Caco-2 (cell line): ENCODE data around the gene RAD23B. TPM values are rescaled to one million over a fixed set of nuclear protein-coding genes. Genes with fewer than 3 reads are reported as not detected.
A peak's percentile ranks its signal among the peaks of the same experiment; 100 is the strongest.

Source experiments
- BruUV-seq: library from RNA; stranded (reverse); fragments of 400-500 nt; replicated peaks from 2 replicates; lab custom pipeline; 2021; lab: Mats Ljungman, UMichigan
- CTCF ChIA-PET: fragments of 300-600 bp; sonication (Branson Sonifier 250); formaldehyde crosslinking; loops from one replicate; lab custom pipeline; 2022; ENCODE audit warnings: antibody characterized with exemption; lab: Charles Lee
- POLR2A ChIA-PET: fragments of 300-600 bp; sonication (Branson Sonifier 250); formaldehyde crosslinking; loops from one replicate; lab custom pipeline; 2022; ENCODE audit warnings: antibody characterized with exemption; lab: Charles Lee
- DNase-seq, 2 experiments: peaks; one replicate each; pipeline versions ENCODE4 v3.0.0 to v3.0.0-alpha.2; 2020 to 2022
- H3K27me3 ChIP-seq: replicated peaks from 2 replicates; pipeline ENCODE4 v1.6.0; 2011; ENCODE audit warnings: low read length; ENCODE audit not compliant: control insufficient read depth, insufficient read depth
- H3K36me3 ChIP-seq: 2 replicates; pipeline ENCODE4 v1.5.1; 2011; ENCODE audit warnings: low read length; ENCODE audit not compliant: control insufficient read depth, insufficient read depth
- H3K4me1 ChIP-seq: fragments of 250-450 bp; sonication (Bioruptor Pico); 2 replicates; pipeline ENCODE4 v1.5.1; 2020; ENCODE audit warnings: mild to moderate bottlenecking
- H3K4me3 ChIP-seq: 2 replicates; pipeline ENCODE4 v1.5.1; 2011; ENCODE audit warnings: low read depth, mild to moderate bottlenecking, control low read depth, low read length
- H3K9me3 ChIP-seq: fragments of 250-450 bp; sonication (Bioruptor Pico); 2 replicates; pipeline ENCODE4 v1.5.1; 2020; ENCODE audit warnings: mild to moderate bottlenecking, moderate library complexity
- H3K27ac Mint-ChIP-seq: one replicate; pipeline ENCODE4 v1.8.0; 2022; ENCODE audit warnings: mixed read lengths; ENCODE audit not compliant: unreplicated experiment
- H3K27me3 Mint-ChIP-seq: one replicate; pipeline ENCODE4 v1.8.0; 2022; ENCODE audit warnings: mixed read lengths; ENCODE audit not compliant: insufficient read depth, unreplicated experiment
- H3K36me3 Mint-ChIP-seq: one replicate; pipeline ENCODE4 v1.8.0; 2022; ENCODE audit warnings: mild to moderate bottlenecking, mixed read lengths; ENCODE audit not compliant: insufficient read depth, unreplicated experiment
- H3K4me1 Mint-ChIP-seq: one replicate; pipeline ENCODE4 v1.8.0; 2022; ENCODE audit warnings: low read depth, mixed read lengths; ENCODE audit not compliant: unreplicated experiment
- H3K4me3 Mint-ChIP-seq: one replicate; pipeline ENCODE4 v1.8.0; 2022; ENCODE audit warnings: mild to moderate bottlenecking, moderate library complexity, mixed read lengths; ENCODE audit not compliant: unreplicated experiment
- H3K9me3 Mint-ChIP-seq: one replicate; pipeline ENCODE4 v1.8.0; 2022; ENCODE audit warnings: mixed read lengths; ENCODE audit not compliant: unreplicated experiment
- CTCF ChIP-seq, 2 experiments: fragments of 200-600 bp in 1 of 2; IDR thresholded peaks; 1 replicate in 1 of 2; 2 replicates in 1 of 2; pipeline versions ENCODE4 v1.5.1 to v1.8.0; 2011 to 2022; ENCODE audit warnings: antibody characterized with exemption in 1 of 2, control low read depth in 1 of 2, inconsistent platforms in 1 of 2, low read depth in 1 of 2, low read length in 1 of 2, mild to moderate bottlenecking in 1 of 2, moderate library complexity in 1 of 2; ENCODE audit not compliant: insufficient read depth in 1 of 2, severe bottlenecking in 1 of 2, unreplicated experiment in 1 of 2
- intact Hi-C: fragments of 100-400 bp; cut with micrococcal nuclease; formaldehyde crosslinking; loops from one replicate; pipeline ENCODE4 v1.10.0; 2022; ENCODE audit not compliant: unreplicated experiment
- total RNA-seq: library from RNA; stranded (reverse); gene quantifications from 2 replicates; pipeline ENCODE4 v1.2.3, GENCODE V29; 2022

RAD23B gene
- total RNA-seq, 1 experiment from 2014 or later, result 188 TPM

GRCh38 chr9:107328510-107328909, 45.4 kb downstream of the RAD23B start:
- intact Hi-C loops, result no loop called here
- DNase-seq, result no peak
- peaks cover 99% of the 10 kb centered on the region for H3K36me3 Mint-ChIP-seq
- Histone ChIP-seq H3K27me3 (no peaks in the 10 kb centered on the region), H3K4me3 (no peak overlapping the region), H3K36me3 (peaks cover 1% of the 10 kb centered on the region; the same call in 1 of the 2 replicates), H3K4me1 (no peaks in the 10 kb centered on the region), H3K9me3 (no peaks in the 10 kb centered on the region)
- CTCF ChIA-PET, result no interaction called here
- TF ChIP-seq CTCF (IDR thresholded peaks at IDR 0.05; ENCODE audit: insufficient read depth in 1 of 2, low read depth in 1 of 2, low read length in 1 of 2, severe bottlenecking in 1 of 2, unreplicated experiment in 1 of 2), result no peak
- H3K27ac Mint-ChIP-seq, result no peak overlapping the region
- H3K4me3 Mint-ChIP-seq, result no peak overlapping the region
- no peaks in the 10 kb centered on the region for H3K9me3 Mint-ChIP-seq
- no TSS peak for BruUV-seq
- H3K27me3 Mint-ChIP-seq, result no peaks in the 10 kb centered on the region
- H3K4me1 Mint-ChIP-seq, result no peaks in the 10 kb centered on the region
- POLR2A ChIA-PET, result interaction anchor here (0.6 kb wide), 1 partner anchor 143 kb away, joined by 3 read pairs; no protein-coding TSS in a partner anchor

DNA sequence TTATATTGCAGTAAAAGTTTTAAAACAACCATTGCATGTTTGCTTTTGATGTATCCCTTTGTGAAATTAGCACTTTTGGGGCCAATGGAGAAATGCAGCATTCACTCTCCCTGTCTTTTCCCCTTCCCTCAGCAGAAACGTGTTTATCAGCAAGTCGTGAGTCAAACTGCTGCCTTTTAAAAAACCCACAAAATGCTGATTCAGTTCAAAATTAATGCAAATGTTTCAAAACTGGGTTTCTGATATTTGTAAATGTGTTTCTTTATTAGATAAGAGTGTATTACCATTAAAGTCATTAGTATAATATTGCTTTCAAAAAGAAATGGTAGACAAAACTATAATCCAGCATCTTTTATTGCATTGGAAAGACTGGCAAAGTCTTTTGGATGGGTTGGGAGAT, 47.3 kb downstream of the RAD23B start:
- no peak for DNase-seq
- BruUV-seq, result TSS peak; percentile 56
- TF ChIP-seq CTCF (IDR thresholded peaks at IDR 0.05; ENCODE audit: insufficient read depth in 1 of 2, low read depth in 1 of 2, low read length in 1 of 2, severe bottlenecking in 1 of 2, unreplicated experiment in 1 of 2), result no peak
- POLR2A ChIA-PET, result no interaction called here
- Histone ChIP-seq H3K27me3 (no peaks in the 10 kb centered on the region), H3K4me1 (no peaks in the 10 kb centered on the region), H3K36me3 (peaks cover 1% of the 10 kb centered on the region; the same call in 1 of the 2 replicates), H3K4me3 (no peak overlapping the region), H3K9me3 (no peaks in the 10 kb centered on the region)
- Mint-ChIP-seq H3K36me3 (peaks cover 100% of the 10 kb centered on the region), H3K9me3 (no peaks in the 10 kb centered on the region), H3K4me1 (no peaks in the 10 kb centered on the region), H3K4me3 (no peak overlapping the region), H3K27ac (no peak overlapping the region), H3K27me3 (no peaks in the 10 kb centered on the region)
- intact Hi-C loops, result no loop called here
- CTCF ChIA-PET, result no interaction called here

DNA sequence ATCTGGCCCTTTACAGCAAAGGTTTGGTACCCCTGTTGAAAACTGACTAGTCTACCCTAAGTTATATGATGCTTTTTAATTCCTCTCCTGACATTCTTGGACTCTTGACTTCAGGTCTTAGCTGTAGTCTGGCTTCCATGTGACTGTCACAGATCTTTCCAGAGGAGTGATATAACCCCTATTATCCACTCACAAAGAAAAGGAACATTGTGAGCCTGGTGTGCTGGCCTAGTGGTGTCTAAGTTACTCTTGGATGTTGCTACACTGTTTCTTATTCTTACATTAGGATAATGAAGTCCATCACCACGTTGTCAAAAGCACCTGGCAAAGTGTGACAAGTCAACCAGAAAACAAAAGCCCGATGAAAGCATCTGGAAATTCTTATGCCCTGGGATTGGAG, 49.8 kb downstream of the RAD23B start:
- Mint-ChIP-seq H3K4me1 (no peaks in the 10 kb centered on the region), H3K36me3 (peaks cover 100% of the 10 kb centered on the region), H3K27me3 (no peaks in the 10 kb centered on the region), H3K27ac (peak overlapping the region; percentile 46), H3K4me3 (peak overlapping the region; percentile 2), H3K9me3 (no peaks in the 10 kb centered on the region)
- ChIA-PET CTCF (no interaction called here), POLR2A (no interaction called here)
- no peaks in the 10 kb centered on the region for H3K9me3 ChIP-seq
- BruUV-seq, result no TSS peak
- no peak overlapping the region for H3K4me3 ChIP-seq
- H3K36me3 ChIP-seq, result peaks cover 1% of the 10 kb centered on the region; the same call in 1 of the 2 replicates
- no peaks in the 10 kb centered on the region for H3K27me3 ChIP-seq
- no peak for TF ChIP-seq CTCF (IDR thresholded peaks at IDR 0.05; ENCODE audit: insufficient read depth in 1 of 2, low read depth in 1 of 2, low read length in 1 of 2, severe bottlenecking in 1 of 2, unreplicated experiment in 1 of 2)
- H3K4me1 ChIP-seq, result no peaks in the 10 kb centered on the region
- intact Hi-C loops, result no loop called here
- no peak for DNase-seq
